ENCODE data around the gene RBM25. TPM values are rescaled to one million over a fixed set of nuclear protein-coding genes. Genes with fewer than 3 reads are reported as not detected.
A peak's percentile ranks its signal among the peaks of the same experiment; 100 is the strongest.

RBM25 gene
- total and polyA plus RNA-seq, 2 experiments from 2014 or later = 120 to 204 TPM

GRCh38 chr14:73049428-73049827 is 8.9 kb upstream of the RBM25 start:
- ATAC-seq (no peak), DNase-seq (ENCODE audit: low spot score) (no peak)
- H3K27me3 ChIP-seq (ENCODE audit: insufficient read depth) = no peaks in the 10 kb centered on the region
- no peaks in the 10 kb centered on the region for H3K36me3 Mint-ChIP-seq (ENCODE audit: low read depth)
- no peak for TF ChIP-seq CREB1 (CRISPR knock-in tag; IDR thresholded peaks at IDR 0.05; ENCODE audit: low read depth)
- TF ChIP-seq ETS1 (IDR thresholded peaks at IDR 0.05) = no peak
- no peak for TF ChIP-seq ZNF114 (CRISPR knock-in tag; IDR thresholded peaks at IDR 0.05)
- no peak for TF ChIP-seq POLR2AphosphoS5 (IDR thresholded peaks at IDR 0.05; ENCODE audit: low read depth)
- TF ChIP-seq REST (IDR thresholded peaks at IDR 0.05; ENCODE audit: unreplicated experiment) = no peak
- TF ChIP-seq ZNF331 (CRISPR knock-in tag; IDR thresholded peaks at IDR 0.05; ENCODE audit: low read depth) = no peak
- TF ChIP-seq CTCF (conservative IDR thresholded peaks at IDR 0.05; ENCODE audit: low read depth in 2 of 2) = no peak
- no peak for TF ChIP-seq EZH2 (IDR thresholded peaks at IDR 0.05; ENCODE audit: low read depth, unreplicated experiment)
- TF ChIP-seq ZNF462 (CRISPR knock-in tag; IDR thresholded peaks at IDR 0.05) = no peak
- no peak for TF ChIP-seq EZH2phosphoT487 (IDR thresholded peaks at IDR 0.05; ENCODE audit: unreplicated experiment)
- no peak for TF ChIP-seq STAT1 (IDR thresholded peaks at IDR 0.05; ENCODE audit: unreplicated experiment)
- no peak for TF ChIP-seq NANOG (IDR thresholded peaks at IDR 0.05; ENCODE audit: borderline replicate concordance)
- no peak for TF ChIP-seq JUNB (IDR thresholded peaks at IDR 0.05; ENCODE audit: unreplicated experiment)
- H3K27ac ChIP-seq (ENCODE audit: low read depth) = no peak overlapping the region
- H3K27ac Mint-ChIP-seq = no peak overlapping the region
- H3K4me1 ChIP-seq (ENCODE audit: insufficient read depth) = no peaks in the 10 kb centered on the region
- H3F3A ChIP-seq (replicated peaks; ENCODE audit: low read depth) = no peaks in the 10 kb centered on the region
- H3K79me2 ChIP-seq (replicated peaks; ENCODE audit: insufficient read depth) = no peaks in the 10 kb centered on the region
- H2AFZ ChIP-seq = 0 out of 2 replicates have a peak overlapping the region, but pooled peaks have one; percentile 32
- H4K20me1 ChIP-seq (replicated peaks; ENCODE audit: insufficient read depth) = no peaks in the 10 kb centered on the region
- no peak overlapping the region for H3K4me2 ChIP-seq
- H3K4me3 Mint-ChIP-seq = no peak overlapping the region
- peaks cover 3% of the 10 kb centered on the region for H3K27me3 Mint-ChIP-seq (ENCODE audit: insufficient read depth, low read depth, poor library complexity)
- no peak overlapping the region for H3K4me3 ChIP-seq
- no peaks in the 10 kb centered on the region for H3K4me1 Mint-ChIP-seq
- H3K36me3 ChIP-seq (ENCODE audit: insufficient read depth) = no peaks in the 10 kb centered on the region
- peaks cover 4% of the 10 kb centered on the region; the same call in 1 of the 2 replicates for H3K9me2 ChIP-seq (ENCODE audit: insufficient read depth)
- H3K9me3 Mint-ChIP-seq = no peaks in the 10 kb centered on the region
